Measurements from ENCODE around the gene TNNI3.

DNA sequence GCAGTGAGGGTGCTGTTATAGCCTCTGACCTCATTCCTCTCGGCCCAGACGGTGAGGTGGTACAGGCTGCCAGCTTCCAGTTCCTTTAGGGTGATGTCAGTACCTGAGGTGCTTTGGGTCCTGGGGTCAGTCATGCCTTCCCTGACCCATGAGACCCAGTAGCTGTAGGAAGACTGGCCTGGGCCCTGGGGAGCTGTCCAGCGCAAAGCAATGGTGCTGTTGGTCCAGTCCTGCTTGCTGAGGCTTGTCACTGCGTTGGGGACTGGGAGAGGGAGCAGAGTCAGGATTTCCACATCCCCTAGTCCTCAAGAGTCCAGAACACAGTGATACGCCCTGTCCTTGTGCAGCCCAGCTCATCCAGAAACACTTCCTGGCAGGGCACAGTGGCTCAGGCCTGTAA is 41.1 kb upstream of the TNNI3 start:
- TF ChIP-seq CEBPB (IDR thresholded peaks at IDR 0.05; ENCODE audit: low read depth, low read length), result no peak
- TF ChIP-seq CTCF (conservative IDR thresholded peaks at IDR 0.05; ENCODE audit: low read depth, low read length), result no peak
- TF ChIP-seq POLR2A (IDR thresholded peaks at IDR 0.05; ENCODE audit: low read depth, low read length), result no peak
- no peak for TF ChIP-seq RFX5 (IDR thresholded peaks at IDR 0.05; ENCODE audit: low read depth, low read length)
- no peak for TF ChIP-seq RAD21 (IDR thresholded peaks at IDR 0.05; ENCODE audit: low read length)
- no peak for TF ChIP-seq SMC3 (IDR thresholded peaks at IDR 0.05; ENCODE audit: low read depth, low read length)
- TF ChIP-seq RCOR1 (IDR thresholded peaks at IDR 0.05; ENCODE audit: insufficient replicate concordance, low read length), result no peak
- no peak for TF ChIP-seq BHLHE40 (IDR thresholded peaks at IDR 0.05; ENCODE audit: low read depth, low read length)
